HG03159 (cell line): Measurements from ENCODE around the gene CASZ1.

Experiments used
- ATAC-seq: cut with Tn5 transposase; IDR thresholded peaks from one replicate; pipeline ENCODE4 v1.9.1; 2021; ENCODE audit warnings: mild to moderate bottlenecking, moderate library complexity; ENCODE audit not compliant: unreplicated experiment

CASZ1 gene

GRCh38 chr1:10754568-10755329, 41.7 kb downstream of the CASZ1 start:
- no peak for ATAC-seq

- no peak for ATAC-seq
These were observed 43.1 kb downstream of the CASZ1 start for GRCh38 chr1:10753299-10753698.

GRCh38 chr1:10751561-10752085, 44.8 kb downstream of the CASZ1 start:
- no peak for ATAC-seq

GRCh38 chr1:10751160-10751559, 45.3 kb downstream of the CASZ1 start:
- ATAC-seq, result no peak

- no peak for ATAC-seq
These were observed 50.5 kb downstream of the CASZ1 start for GRCh38 chr1:10745886-10746455.

- ATAC-seq, result no peak
These were observed 51.1 kb downstream of the CASZ1 start for GRCh38 chr1:10745383-10745782.

- no peak for ATAC-seq
These were observed 51.7 kb downstream of the CASZ1 start for GRCh38 chr1:10744654-10745238.

GRCh38 chr1:10744029-10744428, 52.4 kb downstream of the CASZ1 start:
- no peak for ATAC-seq

GRCh38 chr1:10741696-10742095, 54.8 kb downstream of the CASZ1 start:
- no peak for ATAC-seq

- no peak for ATAC-seq
These were observed 56.3 kb downstream of the CASZ1 start for GRCh38 chr1:10740123-10740522.

- ATAC-seq, result no peak
These were observed 56.9 kb downstream of the CASZ1 start for GRCh38 chr1:10739589-10739988.

- ATAC-seq, result no peak
These were observed 58.1 kb downstream of the CASZ1 start for GRCh38 chr1:10738061-10739058.

- ATAC-seq, result no peak
These were observed 58.8 kb downstream of the CASZ1 start for GRCh38 chr1:10737651-10738050.

- ATAC-seq, result no peak
These were observed 59.5 kb downstream of the CASZ1 start for GRCh38 chr1:10736634-10737586.

GRCh38 chr1:10735563-10736305, 60.7 kb downstream of the CASZ1 start:
- ATAC-seq, result no peak

- ATAC-seq, result no peak
These were observed 61.4 kb downstream of the CASZ1 start for GRCh38 chr1:10734962-10735544.

GRCh38 chr1:10734375-10734774, 62.1 kb downstream of the CASZ1 start:
- ATAC-seq, result no peak

GRCh38 chr1:10733474-10734366, 62.7 kb downstream of the CASZ1 start:
- ATAC-seq, result no peak
